NAMALWA (cell line): ENCODE data around the gene PARVB.
"Not testable (repeated sequence)": the region's sequence is repeated elsewhere in the genome, so short reads cannot be mapped to it uniquely, and the experiment has no call there.

Source experiments
- DNase-seq: peaks from one replicate; pipeline ENCODE4 v3.0.0-alpha.2; 2015; ENCODE audit warnings: low spot score

Gene PARVB

DNA sequence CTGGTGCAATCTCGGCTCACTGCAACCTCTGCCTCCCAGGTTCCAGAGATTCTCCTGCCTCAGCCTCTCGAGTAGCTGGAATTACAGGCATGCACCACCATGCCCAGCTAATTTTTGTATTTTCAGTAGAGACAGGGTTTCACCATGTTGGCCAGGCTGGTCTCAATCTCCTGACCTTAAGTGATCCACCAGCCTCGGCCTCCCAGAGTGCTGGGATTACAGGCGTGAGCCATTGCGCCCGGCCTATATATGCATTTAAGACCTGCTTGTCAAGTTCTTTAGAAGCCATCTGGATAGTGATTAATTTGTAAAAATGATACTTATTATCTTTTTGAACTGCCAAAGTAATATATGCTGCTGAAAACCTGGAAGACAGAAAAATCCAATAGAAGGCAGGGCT, 86.6 kb downstream of the PARVB start:
- not testable (repeated sequence) for DNase-seq

- no peak for DNase-seq
Observed at GRCh38 chr22:44111562-44112155, 87.6 kb downstream of the PARVB start.

DNA sequence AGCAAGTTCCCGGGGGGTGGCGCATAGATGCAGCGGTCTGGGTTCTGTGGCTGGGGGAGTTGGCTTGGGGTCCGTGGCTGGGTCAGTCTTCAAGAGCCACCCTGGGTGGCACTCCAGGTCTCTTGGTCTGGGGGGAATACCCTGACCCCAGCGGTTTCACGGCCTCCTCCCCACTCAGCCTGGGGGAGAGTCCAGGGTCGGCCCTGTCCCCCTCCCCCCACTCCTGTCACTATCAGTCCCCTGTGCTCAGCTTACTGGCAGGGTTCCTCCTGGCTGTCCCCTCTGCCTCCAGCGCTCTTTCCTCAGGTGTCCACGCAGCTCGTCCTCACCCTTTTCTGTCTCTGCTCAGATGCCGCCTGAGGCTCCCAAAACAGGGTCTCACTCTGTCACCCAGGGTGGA, 88.1 kb downstream of the PARVB start:
- DNase-seq: no peak

GRCh38 chr22:44116331-44116730, 92.2 kb downstream of the PARVB start:
- no peak for DNase-seq

GRCh38 chr22:44116755-44117684, 92.9 kb downstream of the PARVB start:
- DNase-seq: no peak

- DNase-seq: no peak
Observed at GRCh38 chr22:44117746-44118145, 93.6 kb downstream of the PARVB start.

GRCh38 chr22:44118645-44119315, 94.7 kb downstream of the PARVB start:
- DNase-seq: no peak

GRCh38 chr22:44119669-44120313, 95.7 kb downstream of the PARVB start:
- DNase-seq: no peak

DNA sequence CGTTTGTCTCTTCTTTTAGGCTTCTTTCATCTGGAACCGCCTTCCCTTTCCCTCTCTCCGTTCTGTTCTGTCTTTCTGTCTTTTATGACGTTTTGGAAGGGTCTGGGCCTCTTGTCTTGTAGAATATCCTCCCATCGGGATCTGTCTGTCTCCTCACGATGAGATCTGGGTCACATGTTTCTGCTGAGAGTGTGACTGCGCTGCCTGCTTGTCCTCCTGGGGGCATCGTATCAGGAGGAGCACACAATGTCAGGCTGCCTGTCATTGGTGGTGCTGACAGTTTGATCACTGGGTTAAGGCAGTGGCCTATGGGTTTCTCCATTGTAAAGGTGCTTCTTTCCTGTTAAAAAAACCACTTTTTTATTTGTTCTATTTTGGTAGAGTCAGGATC, 96.2 kb downstream of the PARVB start:
- no peak for DNase-seq

DNA sequence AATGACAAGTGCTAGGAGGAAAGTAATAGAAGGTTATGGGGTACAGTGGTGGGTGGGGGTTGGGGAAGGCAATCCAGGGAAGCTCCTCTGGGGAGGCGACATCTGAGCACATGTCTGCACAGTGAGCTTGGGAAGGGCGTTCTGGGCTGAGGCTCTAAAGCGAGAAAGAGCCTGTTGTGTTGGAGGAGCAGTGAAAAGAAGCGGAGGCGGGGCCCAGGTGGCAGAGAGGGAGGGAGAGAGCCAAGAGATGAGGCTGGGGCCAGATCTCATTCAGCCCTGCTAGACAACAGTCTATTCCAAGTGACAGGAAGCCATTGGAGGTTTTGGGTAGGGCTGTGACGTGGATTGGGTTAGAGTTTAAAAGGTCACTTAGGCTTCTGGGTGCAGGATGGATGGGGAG, 101.3 kb downstream of the PARVB start:
- no peak for DNase-seq

DNA sequence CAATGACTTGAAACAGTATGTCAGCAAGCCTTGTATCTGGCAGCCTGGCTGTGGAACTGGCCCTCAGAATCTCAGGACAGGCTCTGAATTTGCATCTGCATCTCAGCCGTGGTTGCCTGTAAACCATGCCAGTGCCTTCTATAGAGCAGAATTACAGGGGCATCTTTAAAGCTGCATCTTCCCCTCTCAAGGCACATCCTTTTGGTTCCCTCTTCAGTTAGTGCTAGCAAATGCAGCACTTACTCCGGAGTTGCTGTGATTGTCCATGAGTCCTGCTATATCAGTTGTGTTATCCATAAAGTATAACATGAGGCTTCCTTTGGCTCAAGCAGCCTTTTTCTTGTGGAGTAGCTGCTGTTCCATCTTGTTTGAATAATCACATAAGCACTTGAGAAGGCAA, 102.7 kb downstream of the PARVB start:
- DNase-seq: no peak

GRCh38 chr22:44127356-44127755, 103.3 kb downstream of the PARVB start:
- no peak for DNase-seq

DNA sequence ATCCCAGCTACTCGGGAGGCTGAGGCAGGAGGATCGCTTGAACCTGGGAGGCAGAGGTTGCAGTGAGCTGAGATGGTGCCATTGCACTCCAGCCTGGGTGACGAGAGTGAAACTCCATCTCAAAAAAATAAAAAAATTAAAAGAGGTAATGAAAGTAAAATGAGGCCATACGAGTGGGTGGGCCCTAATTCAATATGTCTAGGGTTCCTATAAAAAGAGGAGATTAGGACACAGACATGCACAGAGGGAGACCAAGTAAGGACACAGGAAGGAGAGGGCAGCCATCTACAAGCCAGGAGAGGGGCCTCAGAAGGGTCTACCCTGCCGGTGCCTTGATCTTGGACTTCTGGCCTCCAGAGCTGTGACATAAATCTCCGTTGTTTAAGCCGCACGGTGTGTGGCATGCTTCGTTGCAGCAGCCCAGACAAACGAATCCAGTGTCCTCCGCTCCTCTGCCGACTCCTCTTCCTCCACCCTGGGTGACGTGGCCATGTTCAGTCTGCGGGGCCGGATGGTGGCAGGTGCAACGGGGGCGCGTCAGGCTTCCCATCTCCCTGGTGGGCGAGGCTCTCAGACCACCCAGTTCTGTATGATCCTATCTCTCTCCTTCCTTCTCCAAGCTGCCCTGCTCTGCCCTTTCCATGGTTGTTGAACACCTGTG, 105.0 kb downstream of the PARVB start:
- DNase-seq: no peak

GRCh38 chr22:44129619-44129976, 105.5 kb downstream of the PARVB start:
- no peak for DNase-seq

DNA sequence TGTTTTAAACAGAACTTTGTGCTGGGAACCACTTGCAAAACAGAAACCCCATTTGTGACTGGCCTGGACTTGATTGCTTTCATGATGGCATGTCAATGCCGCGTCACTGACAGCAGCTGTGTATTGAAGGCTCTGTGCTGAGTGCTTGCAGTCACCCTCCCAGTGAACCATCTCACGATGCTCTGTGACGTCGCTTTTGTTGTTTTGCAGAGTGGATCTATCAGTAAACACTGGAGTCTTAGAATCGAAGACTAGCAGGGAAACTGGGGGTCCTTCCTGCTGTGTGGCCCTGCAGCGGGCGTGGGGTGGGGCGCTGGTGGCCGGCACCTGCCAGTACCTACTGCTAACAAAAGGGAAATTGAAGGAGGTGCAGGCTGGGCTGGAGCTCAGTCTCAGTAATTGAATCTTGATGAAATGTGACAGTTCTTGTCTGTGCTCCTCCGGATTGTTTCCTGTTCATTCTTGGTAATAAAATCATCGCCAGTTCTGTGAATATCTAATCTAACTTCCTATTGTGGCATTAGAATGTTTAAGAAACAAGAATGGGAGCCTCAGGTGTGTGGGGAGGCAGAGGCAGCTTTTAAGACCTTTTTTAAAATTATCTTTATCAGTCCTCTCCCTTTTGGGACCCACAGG, 106.1 kb downstream of the PARVB start:
- DNase-seq: no peak

GRCh38 chr22:44131412-44131811, 107.3 kb downstream of the PARVB start:
- no peak for DNase-seq

- no peak for DNase-seq
Observed at GRCh38 chr22:44131989-44132685, 108.0 kb downstream of the PARVB start.

GRCh38 chr22:44132724-44133123, 108.6 kb downstream of the PARVB start:
- no peak for DNase-seq

DNA sequence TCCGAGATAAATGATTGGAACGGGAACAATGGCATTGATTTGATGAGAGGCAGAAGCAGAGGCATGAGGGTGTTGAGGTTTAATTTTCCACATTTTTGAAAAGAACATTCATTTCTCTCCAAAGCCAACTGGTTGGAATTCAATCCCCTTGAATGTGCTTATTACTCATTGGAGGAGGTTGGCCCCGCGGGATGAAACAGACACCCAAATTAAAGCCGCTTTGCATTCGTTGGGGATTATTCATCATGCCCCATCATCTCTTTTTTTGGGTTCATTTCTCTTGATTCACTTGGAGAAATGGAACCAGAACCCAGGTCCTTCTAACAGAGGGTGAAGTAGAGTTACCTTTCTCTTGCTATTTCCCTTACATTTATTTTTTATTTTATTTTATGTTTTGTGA, 109.1 kb downstream of the PARVB start:
- no peak for DNase-seq

GRCh38 chr22:44133901-44134571, 109.9 kb downstream of the PARVB start:
- no peak for DNase-seq
